Calu3 (cell line): ENCODE measurements around the gene ARL4A. TPM values are rescaled to one million over a fixed set of nuclear protein-coding genes. Genes with fewer than 3 reads are reported as not detected.

Experiments used
- BruUV-seq: library from RNA; stranded (reverse); fragments of 400-500 nt; replicated peaks from 2 replicates; lab custom pipeline; 2021; lab: Mats Ljungman, UMichigan
- CTCF ChIA-PET: fragments of 300-600 bp; sonication (Branson Sonifier 250); formaldehyde crosslinking; loops from one replicate; lab custom pipeline; 2022; ENCODE audit warnings: antibody characterized with exemption; lab: Charles Lee
- DNase-seq: peaks from one replicate; pipeline ENCODE4 v3.0.0; 2022
- H3K27ac Mint-ChIP-seq: one replicate; pipeline ENCODE4 v1.8.0; 2022; ENCODE audit warnings: mixed read lengths; ENCODE audit not compliant: unreplicated experiment
- H3K27me3 Mint-ChIP-seq: one replicate; pipeline ENCODE4 v1.8.0; 2022; ENCODE audit warnings: mixed read lengths; ENCODE audit not compliant: unreplicated experiment
- H3K36me3 Mint-ChIP-seq: one replicate; pipeline ENCODE4 v1.8.0; 2022; ENCODE audit warnings: mild to moderate bottlenecking, moderate library complexity, mixed read lengths; ENCODE audit not compliant: insufficient read depth, unreplicated experiment
- H3K4me1 Mint-ChIP-seq: one replicate; pipeline ENCODE4 v1.8.0; 2022; ENCODE audit warnings: mild to moderate bottlenecking, low read depth, mixed read lengths; ENCODE audit not compliant: unreplicated experiment
- H3K4me3 Mint-ChIP-seq: one replicate; pipeline ENCODE4 v1.8.0; 2022; ENCODE audit warnings: mild to moderate bottlenecking, low read depth, moderate library complexity, mixed read lengths; ENCODE audit not compliant: unreplicated experiment
- H3K9me3 Mint-ChIP-seq: one replicate; pipeline ENCODE4 v1.8.0; 2022; ENCODE audit warnings: low read depth, mixed read lengths; ENCODE audit not compliant: unreplicated experiment
- CTCF ChIP-seq: fragments of 200-600 bp; IDR thresholded peaks from one replicate; pipeline ENCODE4 v1.8.0; 2022; ENCODE audit warnings: antibody characterized with exemption; ENCODE audit not compliant: unreplicated experiment
- intact Hi-C: fragments of 100-400 bp; cut with micrococcal nuclease; formaldehyde crosslinking; loops from one replicate; pipeline ENCODE4 v1.10.0; 2022; ENCODE audit not compliant: unreplicated experiment
- total RNA-seq: library from RNA; stranded (reverse); gene quantifications from 2 replicates; pipeline ENCODE4 v1.2.3, GENCODE V29; 2022

The ARL4A gene
- total RNA-seq, 1 experiment from 2014 or later = 31.9 TPM

DNA sequence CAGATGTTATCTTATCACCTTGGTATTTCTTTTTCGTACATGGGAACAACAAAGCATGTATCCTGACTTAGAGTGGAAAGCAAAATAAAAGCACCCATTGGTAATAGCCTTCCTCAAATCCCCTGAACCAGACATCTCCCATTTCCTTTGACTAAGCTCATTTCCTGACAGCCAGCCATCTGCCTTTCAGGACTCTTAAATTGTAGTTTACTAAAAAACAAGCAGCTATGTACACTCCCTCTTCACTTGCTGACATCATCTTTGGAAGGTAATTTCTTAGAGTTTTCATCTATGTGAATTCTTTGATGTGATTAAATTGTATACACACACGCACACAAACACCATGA, 40.7 kb downstream of the ARL4A start:
- H3K36me3 Mint-ChIP-seq = no peaks in the 10 kb centered on the region
- BruUV-seq = no TSS peak
- no peak overlapping the region for H3K4me3 Mint-ChIP-seq
- no peak for TF ChIP-seq CTCF
- DNase-seq = no peak
- CTCF ChIA-PET = interaction anchor here (1.4 kb wide), 1 partner anchor 13 kb away, joined by 4 read pairs; no protein-coding TSS in a partner anchor
- no peaks in the 10 kb centered on the region for H3K27me3 Mint-ChIP-seq
- intact Hi-C loops = no loop called here
- no peaks in the 10 kb centered on the region for H3K9me3 Mint-ChIP-seq
- peaks cover 15% of the 10 kb centered on the region for H3K4me1 Mint-ChIP-seq
- no peak overlapping the region for H3K27ac Mint-ChIP-seq

GRCh38 chr7:12729112-12729511, 41.7 kb downstream of the ARL4A start:
- no peaks in the 10 kb centered on the region for H3K36me3 Mint-ChIP-seq
- no peaks in the 10 kb centered on the region for H3K27me3 Mint-ChIP-seq
- no TSS peak for BruUV-seq
- no peak overlapping the region for H3K4me3 Mint-ChIP-seq
- no peak for TF ChIP-seq CTCF
- intact Hi-C loops = no loop called here
- peaks cover 11% of the 10 kb centered on the region for H3K4me1 Mint-ChIP-seq
- CTCF ChIA-PET = interaction anchor here (0.9 to 1.4 kb wide), 4 partner anchors 10 to 388 kb away, joined by 3 to 4 read pairs (median 4); partner anchors contain the start of gene ARL4A
- peak; percentile 59 for DNase-seq
- H3K9me3 Mint-ChIP-seq = no peaks in the 10 kb centered on the region
- no peak overlapping the region for H3K27ac Mint-ChIP-seq

GRCh38 chr7:12730523-12730922, 43.1 kb downstream of the ARL4A start:
- Mint-ChIP-seq H3K4me1 (peaks cover 20% of the 10 kb centered on the region), H3K27me3 (no peaks in the 10 kb centered on the region), H3K27ac (no peak overlapping the region), H3K9me3 (no peaks in the 10 kb centered on the region), H3K4me3 (no peak overlapping the region), H3K36me3 (no peaks in the 10 kb centered on the region)
- DNase-seq = no peak
- intact Hi-C loops = no loop called here
- no peak for TF ChIP-seq CTCF
- BruUV-seq = no TSS peak
- CTCF ChIA-PET = no interaction called here

DNA sequence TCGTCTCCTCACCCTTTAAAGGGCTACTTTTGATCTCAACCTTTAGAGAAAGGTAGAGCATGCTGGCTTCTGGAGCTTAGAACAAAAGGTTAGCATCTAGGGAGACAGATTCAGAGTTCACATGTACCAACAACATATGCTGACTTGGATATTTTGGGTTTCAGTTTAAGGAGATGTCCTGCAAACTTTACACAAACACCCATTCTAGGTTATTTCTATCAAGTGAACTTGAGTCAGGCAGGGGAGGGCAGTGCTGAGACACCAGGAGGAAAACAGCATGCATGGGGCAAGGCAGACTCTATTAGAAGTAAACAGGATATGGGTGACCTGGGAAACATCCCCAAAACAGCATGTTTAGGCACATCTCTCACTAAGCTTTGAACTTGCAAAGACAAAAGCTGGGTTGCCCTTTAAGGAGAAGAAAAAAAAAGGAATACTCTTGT, 43.8 kb downstream of the ARL4A start:
- BruUV-seq = no TSS peak
- intact Hi-C loops = no loop called here
- Mint-ChIP-seq H3K4me1 (peaks cover 20% of the 10 kb centered on the region), H3K9me3 (no peaks in the 10 kb centered on the region), H3K27ac (no peak overlapping the region), H3K36me3 (no peaks in the 10 kb centered on the region), H3K27me3 (no peaks in the 10 kb centered on the region), H3K4me3 (no peak overlapping the region)
- DNase-seq = peak; percentile 30
- CTCF ChIA-PET = no interaction called here
- peak; percentile 15 for TF ChIP-seq CTCF
